Esophagus squamous epithelium (tissue), 5 donors: Measurements from ENCODE around the gene SIMC1. TPM values are rescaled to one million over a fixed set of nuclear protein-coding genes. Genes with fewer than 3 reads are reported as not detected.

ENCODE experiments used
- DNase-seq: peaks from one replicate; lab custom pipeline; 2025; lab: John Stamatoyannopoulos, UW
- H3K27ac ChIP-seq, 4 donors: fragments of 200-600 bp; sonication (generic); one replicate each; pipeline ENCODE4 v1.5.1; 2016 to 2019; ENCODE audit warnings: mild to moderate bottlenecking in 1 of 4
- H3K27me3 ChIP-seq, 4 donors: fragments of 200-600 bp; sonication (generic); 1 replicate in 3 of 4; 2 replicates in 1 of 4; pipeline versions ENCODE4 v1.5.1 to v1.6.0; 2017 to 2021; ENCODE audit warnings: antibody characterized with exemption in 1 of 4
- H3K36me3 ChIP-seq, 3 donors: fragments of 200-600 bp; sonication (generic); one replicate each; pipeline ENCODE4 v1.5.1; 2016 to 2019
- H3K4me1 ChIP-seq, 3 donors: fragments of 200-600 bp; sonication (generic); one replicate each; pipeline ENCODE4 v1.5.1; 2017 to 2019
- H3K4me3 ChIP-seq, 4 donors: fragments of 200-600 bp; sonication (generic); 1 replicate in 3 of 4; 2 replicates in 1 of 4; pipeline ENCODE4 v1.5.1; 2016 to 2019; ENCODE audit warnings: mild to moderate bottlenecking in 2 of 4, moderate library complexity in 1 of 4
- H3K9me3 ChIP-seq, 3 donors: fragments of 200-600 bp; sonication (generic); one replicate each; pipeline ENCODE4 v1.5.1; 2016 to 2019
- POLR2A ChIP-seq, 4 donors: fragments of 450-650 bp; IDR thresholded peaks; one replicate each; pipeline ENCODE4 v1.6.1; 2017; ENCODE audit warnings: antibody characterized with exemption in 4 of 4, mild to moderate bottlenecking in 4 of 4, moderate library complexity in 3 of 4
- WGBS, 2 donors: methylation state at CpG; one replicate each; pipeline ENCODE4 v1.1.5; 2018; 5-methylcytosine and 5-hydroxymethylcytosine counted together
- intact Hi-C: fragments of 100-400 bp; cut with DNase I; formaldehyde crosslinking; loops from one replicate; pipeline ENCODE4 v1.15.0; 2022
- total RNA-seq, 4 donors: library from RNA; depleted of rRNA; stranded (reverse); fragments of >200 nt; gene quantifications; one replicate each; pipeline ENCODE4 v1.1.0, GENCODE V29; 2016
- TF ChIP-seq, protein P1 (sequence below), 6 experiments: fragments of 450-650 bp in 4 of 6; fragments of 200-600 bp in 2 of 6; sonication (generic) in 2 of 6; IDR thresholded peaks; one replicate each; pipeline ENCODE4 v1.5.1; 2016 to 2019; ENCODE audit warnings: antibody characterized with exemption in 6 of 6, mild to moderate bottlenecking in 4 of 6, moderate library complexity in 4 of 6
- donor health status: DM: yes; HTN: yes; CAD: no.

Gene SIMC1
- total RNA-seq, 4 donors from 2014 or later = 2.2 to 11.4 (median 5.6) TPM

DNA sequence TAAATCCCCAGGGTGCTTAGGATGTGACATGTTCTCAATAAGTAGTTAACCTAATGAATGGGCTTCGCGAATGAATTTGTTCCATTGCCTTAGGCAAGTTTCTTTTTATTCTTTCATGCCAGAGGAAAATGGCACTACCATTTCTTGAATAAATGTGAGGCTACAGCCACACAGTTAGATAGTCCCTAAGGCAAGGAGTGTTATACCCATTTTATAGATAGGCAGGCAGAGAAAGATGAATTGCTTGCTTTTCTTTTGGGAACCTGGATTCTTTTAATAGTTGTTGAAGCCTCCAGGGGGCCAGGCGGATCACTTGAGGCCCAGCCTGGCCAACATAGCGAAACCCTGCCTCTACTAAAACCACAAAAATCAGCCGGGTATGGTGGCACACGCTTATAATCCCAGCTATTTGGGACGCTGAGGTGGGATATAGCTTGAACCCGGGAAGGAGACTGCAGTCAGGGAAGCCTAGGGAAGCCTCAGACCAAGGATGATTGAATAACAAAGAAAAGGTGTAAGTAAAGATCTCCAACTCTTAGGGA lies 149.2 kb downstream of the SIMC1 start:
- TF ChIP-seq, protein P1, sequence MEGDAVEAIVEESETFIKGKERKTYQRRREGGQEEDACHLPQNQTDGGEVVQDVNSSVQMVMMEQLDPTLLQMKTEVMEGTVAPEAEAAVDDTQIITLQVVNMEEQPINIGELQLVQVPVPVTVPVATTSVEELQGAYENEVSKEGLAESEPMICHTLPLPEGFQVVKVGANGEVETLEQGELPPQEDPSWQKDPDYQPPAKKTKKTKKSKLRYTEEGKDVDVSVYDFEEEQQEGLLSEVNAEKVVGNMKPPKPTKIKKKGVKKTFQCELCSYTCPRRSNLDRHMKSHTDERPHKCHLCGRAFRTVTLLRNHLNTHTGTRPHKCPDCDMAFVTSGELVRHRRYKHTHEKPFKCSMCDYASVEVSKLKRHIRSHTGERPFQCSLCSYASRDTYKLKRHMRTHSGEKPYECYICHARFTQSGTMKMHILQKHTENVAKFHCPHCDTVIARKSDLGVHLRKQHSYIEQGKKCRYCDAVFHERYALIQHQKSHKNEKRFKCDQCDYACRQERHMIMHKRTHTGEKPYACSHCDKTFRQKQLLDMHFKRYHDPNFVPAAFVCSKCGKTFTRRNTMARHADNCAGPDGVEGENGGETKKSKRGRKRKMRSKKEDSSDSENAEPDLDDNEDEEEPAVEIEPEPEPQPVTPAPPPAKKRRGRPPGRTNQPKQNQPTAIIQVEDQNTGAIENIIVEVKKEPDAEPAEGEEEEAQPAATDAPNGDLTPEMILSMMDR (IDR thresholded peaks at IDR 0.05) = peak in 1 of 6 experiments; percentile 6
- TF ChIP-seq POLR2A (IDR thresholded peaks at IDR 0.05) = no peak
- H3K27me3 ChIP-seq = no peaks in the 10 kb centered on the region
- peak overlapping the region; percentile 58 to 96 (median 72) for H3K4me3 ChIP-seq
- H3K27ac ChIP-seq = peak overlapping the region in 3 of 4 donors; percentile 95 to 97 (median 95)
- peaks cover 10 to 57% (median 20%) of the 10 kb centered on the region in 3 donors for H3K4me1 ChIP-seq
- peaks cover 18 to 67% (median 31%) of the 10 kb centered on the region in 3 donors for H3K36me3 ChIP-seq
- DNase-seq = no peak
- intact Hi-C loops = no loop called here
- WGBS, 2 donors = 22 to 26% methylated on average over 8 of the region's 8 CpGs
- H3K9me3 ChIP-seq = no peaks in the 10 kb centered on the region

DNA sequence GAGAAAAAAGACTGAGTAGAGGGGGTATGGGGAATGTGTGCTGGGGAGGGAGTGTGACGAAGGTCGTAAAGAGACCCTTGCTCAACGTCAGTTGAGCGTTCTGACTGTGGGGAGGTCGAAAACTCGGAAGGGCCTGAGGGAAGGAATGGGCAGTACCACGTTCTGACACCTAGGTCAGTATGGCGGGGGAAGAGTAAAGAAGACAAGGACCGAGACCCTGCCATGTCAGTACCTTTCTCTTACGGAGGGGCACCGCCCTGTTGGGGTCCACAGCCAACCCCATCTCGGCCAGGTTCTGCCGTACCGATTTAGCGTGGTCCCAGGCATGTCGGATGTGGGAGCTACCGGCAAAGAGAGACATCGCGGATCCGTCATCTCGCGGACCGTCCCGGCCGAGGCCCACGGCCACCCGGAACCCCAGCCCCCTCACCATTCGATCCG lies 149.8 kb downstream of the SIMC1 start:
- H3K27ac ChIP-seq = peak overlapping the region; percentile 91 to 97 (median 95)
- H3K4me1 ChIP-seq = peaks cover 10 to 54% (median 20%) of the 10 kb centered on the region in 3 donors
- intact Hi-C loops = no loop called here
- TF ChIP-seq POLR2A (IDR thresholded peaks at IDR 0.05) = no peak
- TF ChIP-seq, protein P1 (IDR thresholded peaks at IDR 0.05) = no peak
- peaks cover 19 to 67% (median 31%) of the 10 kb centered on the region in 3 donors for H3K36me3 ChIP-seq
- no peaks in the 10 kb centered on the region for H3K9me3 ChIP-seq
- H3K4me3 ChIP-seq = peak overlapping the region; percentile 58 to 96 (median 72)
- no peaks in the 10 kb centered on the region for H3K27me3 ChIP-seq
- no peak for DNase-seq
- 0% methylated on average over 8 to 10 of the region's 29 CpGs for WGBS, 2 donors

DNA sequence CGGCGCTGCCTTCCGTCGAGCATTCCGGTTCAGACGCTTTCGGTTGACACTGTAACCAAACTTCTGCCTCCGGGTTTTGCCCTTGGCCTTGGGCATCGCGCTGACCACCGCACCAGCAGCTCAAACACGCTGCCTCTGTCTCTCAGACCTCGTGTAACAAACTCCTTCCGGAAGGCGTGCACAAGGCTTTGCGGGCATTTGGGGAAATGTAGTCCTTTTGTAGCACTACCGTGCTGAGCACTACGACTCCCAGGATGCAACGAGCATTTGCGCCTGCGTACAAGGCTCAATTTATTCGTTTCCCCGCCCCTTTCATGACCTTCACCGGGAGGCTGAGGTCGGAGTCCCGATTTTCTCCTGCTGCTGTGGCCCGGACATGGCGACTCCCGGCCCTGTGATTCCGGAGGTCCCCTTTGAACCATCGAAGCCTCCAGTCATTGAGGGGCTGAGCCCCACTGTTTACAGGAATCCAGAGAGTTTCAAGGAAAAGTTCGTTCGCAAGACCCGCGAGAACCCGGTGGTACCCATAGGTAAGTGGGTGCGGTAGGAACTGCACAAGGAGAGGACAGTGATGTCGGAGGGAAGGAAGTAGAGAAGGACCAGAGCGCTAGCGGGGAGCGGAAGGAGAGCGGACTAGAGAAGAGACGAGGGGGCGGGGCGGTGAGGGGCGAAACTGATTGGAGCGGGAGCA lies 150.4 kb downstream of the SIMC1 start, which contains the start of the genes HIGD2A and NOP16:
TSS of gene HIGD2A (plus strand) at position 308 of the 691 bp plus-strand sequence. CDS start at position 377, 69 bp downstream.
TSS of gene NOP16 (minus strand) at position 155 of the 691 bp plus-strand sequence. CDS start at position 96, 59 bp downstream.
- Histone ChIP-seq H3K36me3 (peaks cover 15 to 67% (median 30%) of the 10 kb centered on the region in 3 donors), H3K9me3 (no peaks in the 10 kb centered on the region), H3K27ac (peak within 1 kb of the TSS; percentile 91 to 97 (median 95)), H3K4me3 (peak within 1 kb of the TSS; percentile 58 to 96 (median 72)), H3K4me1 (peaks cover 10 to 54% (median 20%) of the 10 kb centered on the region in 3 donors), H3K27me3 (no peaks in the 10 kb centered on the region)
- peak; percentile 98 for DNase-seq
- TF ChIP-seq POLR2A (IDR thresholded peaks at IDR 0.05) = peak in 1 of 4 donors; percentile 12
- TF ChIP-seq, protein P1 (IDR thresholded peaks at IDR 0.05) = peak in 4 of 6 experiments; percentile 22 to 32 (median 26)
- WGBS, 2 donors = 1% methylated on average over 14 to 35 of the region's 47 CpGs
- intact Hi-C loops = no loop called here

DNA sequence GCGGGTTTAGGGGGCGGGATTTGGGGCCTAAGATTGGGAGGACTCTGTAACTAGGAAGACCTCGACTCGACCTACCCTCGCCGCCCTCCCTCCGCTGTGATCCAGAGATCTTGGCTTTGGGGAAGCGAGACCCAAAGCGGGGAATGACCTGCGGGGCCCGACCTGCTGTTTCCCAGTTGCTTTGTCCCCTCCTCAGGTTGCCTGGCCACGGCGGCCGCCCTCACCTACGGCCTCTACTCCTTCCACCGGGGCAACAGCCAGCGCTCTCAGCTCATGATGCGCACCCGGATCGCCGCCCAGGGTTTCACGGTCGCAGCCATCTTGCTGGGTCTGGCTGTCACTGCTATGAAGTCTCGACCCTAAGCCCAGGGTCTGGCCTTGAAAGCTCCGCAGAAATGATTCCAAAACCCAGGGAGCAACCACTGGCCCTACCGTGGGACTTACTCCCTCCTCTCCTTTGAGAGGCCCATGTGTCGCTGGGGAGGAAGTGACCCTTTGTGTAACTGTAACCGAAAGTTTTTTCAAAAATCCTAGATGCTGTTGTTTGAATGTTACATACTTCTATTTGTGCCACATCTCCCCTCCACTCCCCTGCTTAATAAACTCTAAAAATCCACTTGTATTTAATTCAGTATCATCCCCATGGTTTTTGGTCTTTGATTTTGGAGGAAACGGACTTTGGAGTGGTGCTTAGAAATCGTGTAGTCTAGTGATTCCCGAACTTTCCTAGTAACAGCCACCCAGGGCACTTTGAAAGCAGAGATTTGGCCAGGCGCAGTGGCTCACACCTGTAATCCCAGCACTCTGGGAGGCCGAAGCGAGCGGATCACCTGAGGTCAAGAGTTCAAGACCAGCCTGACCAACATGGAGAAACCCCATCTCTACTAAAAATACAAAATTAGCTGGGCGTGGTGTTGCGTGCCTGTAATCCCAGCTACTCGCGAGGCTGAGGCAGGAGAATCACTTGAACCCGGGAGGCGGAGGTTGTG lies 151.2 kb downstream of the SIMC1 start:
- Histone ChIP-seq H3K4me1 (peaks cover 10 to 54% (median 20%) of the 10 kb centered on the region in 3 donors), H3K27me3 (no peaks in the 10 kb centered on the region), H3K36me3 (peaks cover 7 to 67% (median 28%) of the 10 kb centered on the region in 3 donors), H3K9me3 (no peaks in the 10 kb centered on the region), H3K4me3 (peak overlapping the region; percentile 58 to 96 (median 72)), H3K27ac (peak overlapping the region; percentile 91 to 97 (median 95))
- WGBS, 2 donors = 16 to 28% methylated on average over 29 to 34 of the region's 41 CpGs
- DNase-seq = no peak
- intact Hi-C loops = no loop called here
- TF ChIP-seq, protein P1 (IDR thresholded peaks at IDR 0.05) = no peak
- TF ChIP-seq POLR2A (IDR thresholded peaks at IDR 0.05) = peak in 2 of 4 donors; percentile 78 to 87
